Esophagus squamous epithelium (tissue), 4 donors: ENCODE data around the gene SOHLH2.

Experiments
- POLR2A ChIP-seq, 4 donors: fragments of 450-650 bp; IDR thresholded peaks; one replicate each; pipeline ENCODE4 v1.6.1; 2017; ENCODE audit warnings: antibody characterized with exemption in 4 of 4, mild to moderate bottlenecking in 4 of 4, moderate library complexity in 3 of 4
- TF ChIP-seq, protein P1 (sequence below), 6 experiments: fragments of 450-650 bp in 4 of 6; fragments of 200-600 bp in 2 of 6; sonication (generic) in 2 of 6; IDR thresholded peaks; one replicate each; pipeline ENCODE4 v1.5.1; 2016 to 2019; ENCODE audit warnings: antibody characterized with exemption in 6 of 6, mild to moderate bottlenecking in 4 of 6, moderate library complexity in 4 of 6

DNA sequence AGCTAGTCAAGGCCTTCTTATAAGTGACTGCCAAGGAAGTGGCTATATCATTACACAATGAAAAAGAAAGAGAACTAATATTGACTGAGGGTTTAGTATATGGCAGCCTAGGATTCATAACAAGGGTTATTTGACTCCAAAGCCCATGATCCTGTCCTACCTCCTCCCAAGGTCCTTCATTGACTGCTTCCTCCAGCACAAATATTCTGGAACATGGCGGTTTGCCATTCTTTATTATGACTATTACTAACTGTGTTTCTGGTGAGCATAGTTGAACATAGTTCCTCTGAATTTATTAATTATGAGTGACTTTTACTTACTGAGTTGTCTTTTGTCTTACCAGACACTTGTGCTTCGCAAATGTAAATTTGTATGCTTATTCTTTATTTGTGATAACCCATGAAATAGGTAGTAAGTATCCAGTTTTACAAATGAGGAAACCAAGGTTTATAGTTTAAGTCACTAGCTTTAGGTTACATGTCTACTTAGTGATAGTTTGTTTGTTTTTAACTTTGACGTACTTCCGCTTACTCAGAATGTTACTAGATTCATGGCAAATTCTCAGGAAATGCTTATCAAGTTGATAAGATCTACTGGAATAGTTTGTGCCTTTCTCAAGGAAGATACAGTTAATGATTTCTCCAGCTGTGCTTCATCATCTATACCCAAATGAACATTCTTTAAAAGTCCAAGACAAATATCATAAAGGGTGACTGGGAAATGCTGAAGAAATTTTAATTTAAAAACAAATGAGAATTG, 67.7 kb downstream of the SOHLH2 start:
- TF ChIP-seq POLR2A (IDR thresholded peaks at IDR 0.05) = no peak
- TF ChIP-seq, protein P1, sequence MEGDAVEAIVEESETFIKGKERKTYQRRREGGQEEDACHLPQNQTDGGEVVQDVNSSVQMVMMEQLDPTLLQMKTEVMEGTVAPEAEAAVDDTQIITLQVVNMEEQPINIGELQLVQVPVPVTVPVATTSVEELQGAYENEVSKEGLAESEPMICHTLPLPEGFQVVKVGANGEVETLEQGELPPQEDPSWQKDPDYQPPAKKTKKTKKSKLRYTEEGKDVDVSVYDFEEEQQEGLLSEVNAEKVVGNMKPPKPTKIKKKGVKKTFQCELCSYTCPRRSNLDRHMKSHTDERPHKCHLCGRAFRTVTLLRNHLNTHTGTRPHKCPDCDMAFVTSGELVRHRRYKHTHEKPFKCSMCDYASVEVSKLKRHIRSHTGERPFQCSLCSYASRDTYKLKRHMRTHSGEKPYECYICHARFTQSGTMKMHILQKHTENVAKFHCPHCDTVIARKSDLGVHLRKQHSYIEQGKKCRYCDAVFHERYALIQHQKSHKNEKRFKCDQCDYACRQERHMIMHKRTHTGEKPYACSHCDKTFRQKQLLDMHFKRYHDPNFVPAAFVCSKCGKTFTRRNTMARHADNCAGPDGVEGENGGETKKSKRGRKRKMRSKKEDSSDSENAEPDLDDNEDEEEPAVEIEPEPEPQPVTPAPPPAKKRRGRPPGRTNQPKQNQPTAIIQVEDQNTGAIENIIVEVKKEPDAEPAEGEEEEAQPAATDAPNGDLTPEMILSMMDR (IDR thresholded peaks at IDR 0.05) = no peak
